Neural cell (in vitro differentiated cells): Measurements from ENCODE around the gene TTC13. TPM values are rescaled to one million over a fixed set of nuclear protein-coding genes. Genes with fewer than 3 reads are reported as not detected.

Experiments used
- H2AFZ ChIP-seq: fragments of 200-600, 300-800 bp; sonication (generic), shearing (Covaris generic); 2 replicates; pipeline ENCODE4 v1.6.0; 2014; ENCODE audit warnings: low read depth, mild to moderate bottlenecking, antibody characterized with exemption, low read length, moderate library complexity
- H3F3A ChIP-seq: fragments of 200-600 bp; shearing (Covaris generic); 2 replicates; pipeline ENCODE4 v1.6.1; 2016; ENCODE audit warnings: mild to moderate bottlenecking, moderate library complexity, mixed read lengths, antibody characterized with exemption, low read length; ENCODE audit not compliant: insufficient read depth, poor library complexity, severe bottlenecking
- H3K27ac ChIP-seq: fragments of 200-600, 300-800 bp; sonication (generic), shearing (Covaris generic); 2 replicates; pipeline ENCODE4 v1.5.1; 2014; ENCODE audit warnings: mild to moderate bottlenecking, low read length, moderate library complexity
- H3K27me3 ChIP-seq: fragments of 300-800, 200-600 bp; sonication (generic), shearing (Covaris generic); 2 replicates; pipeline ENCODE4 v1.6.0; 2014; ENCODE audit warnings: mild to moderate bottlenecking, low read depth, low read length, moderate library complexity; ENCODE audit not compliant: insufficient read depth
- H3K36me3 ChIP-seq: fragments of 300-800, 200-600 bp; sonication (generic), shearing (Covaris generic); 2 replicates; pipeline ENCODE4 v1.5.1; 2014; ENCODE audit warnings: mild to moderate bottlenecking, antibody characterized with exemption, low read length, moderate library complexity; ENCODE audit not compliant: insufficient read depth
- H3K4me2 ChIP-seq: fragments of 300-800, 200-600 bp; sonication (generic), shearing (Covaris generic); 2 replicates; pipeline ENCODE4 v1.6.0; 2014; ENCODE audit warnings: mild to moderate bottlenecking, low read length
- H3K4me3 ChIP-seq: fragments of 300-800, 200-600 bp; sonication (generic), shearing (Covaris generic); 2 replicates; pipeline ENCODE4 v1.5.1; 2014; ENCODE audit warnings: mild to moderate bottlenecking, low read length, moderate library complexity
- H3K79me2 ChIP-seq: fragments of 200-600 bp; shearing (Covaris generic); replicated peaks from 2 replicates; pipeline ENCODE4 v1.6.0; 2014; ENCODE audit warnings: mild to moderate bottlenecking, low read length, moderate library complexity; ENCODE audit not compliant: insufficient read depth
- H3K9ac ChIP-seq: fragments of 300-800, 200-600 bp; sonication (generic), shearing (Covaris generic); 2 replicates; pipeline ENCODE4 v1.6.1; 2016; ENCODE audit warnings: mild to moderate bottlenecking, low read length, mixed read lengths
- H3K9me2 ChIP-seq: fragments of 200-600 bp; shearing (Covaris generic); 2 replicates; pipeline ENCODE4 v1.6.1; 2016; ENCODE audit warnings: mild to moderate bottlenecking, low read length, mixed read lengths; ENCODE audit not compliant: insufficient read depth
- H3K9me3 ChIP-seq: fragments of 200-600, 300-800 bp; sonication (generic), shearing (Covaris generic); 2 replicates; pipeline ENCODE4 v1.6.1; 2016; ENCODE audit warnings: mild to moderate bottlenecking, mixed run types, low read length, moderate library complexity, mixed read lengths
- H4K20me1 ChIP-seq: fragments of 200-600 bp; shearing (Covaris generic); 2 replicates; pipeline ENCODE4 v1.6.1; 2016; ENCODE audit warnings: mild to moderate bottlenecking, mixed run types; ENCODE audit not compliant: insufficient read depth
- EP300 ChIP-seq: fragments of 450-650 bp; conservative IDR thresholded peaks from 2 replicates; pipeline ENCODE4 v1.6.1; 2014; ENCODE audit warnings: antibody characterized with exemption, mild to moderate bottlenecking, moderate library complexity; ENCODE audit not compliant: poor library complexity, severe bottlenecking
- EZH2 ChIP-seq: fragments of 200-600, 300-800 bp; shearing (Covaris generic), sonication (generic); IDR thresholded peaks from 2 replicates; pipeline ENCODE4 v1.6.1; 2014; ENCODE audit warnings: antibody characterized with exemption, low read length, borderline replicate concordance, mild to moderate bottlenecking; ENCODE audit not compliant: insufficient read depth, poor library complexity, severe bottlenecking
- MXI1 ChIP-seq: fragments of 450-650 bp; conservative IDR thresholded peaks from 2 replicates; pipeline ENCODE4 v1.6.1; 2014; ENCODE audit warnings: antibody characterized with exemption, mild to moderate bottlenecking; ENCODE audit not compliant: poor library complexity, severe bottlenecking
- POLR2AphosphoS5 ChIP-seq: IDR thresholded peaks from 2 replicates; pipeline ENCODE4 v1.6.1; 2012
- RAD21 ChIP-seq: fragments of 450-650 bp; conservative IDR thresholded peaks from 2 replicates; pipeline ENCODE4 v1.6.1; 2014; ENCODE audit warnings: antibody characterized with exemption, mild to moderate bottlenecking, moderate library complexity
- SMC3 ChIP-seq: fragments of 450-650 bp; conservative IDR thresholded peaks from 2 replicates; pipeline ENCODE4 v1.6.1; 2014; ENCODE audit warnings: antibody characterized with exemption, mild to moderate bottlenecking, moderate library complexity; ENCODE audit not compliant: poor library complexity
- TAF1 ChIP-seq: IDR thresholded peaks from 2 replicates; pipeline ENCODE4 v1.6.1; 2012; ENCODE audit warnings: low read depth
- polyA plus RNA-seq: library from polyadenylated mRNA; depleted of rRNA; stranded (reverse); fragments of >200 nt; gene quantifications from 2 replicates; pipeline ENCODE4 v1.2.3, GENCODE V29; 2014
- TF ChIP-seq, protein P1 (sequence below): IDR thresholded peaks from 2 replicates; pipeline ENCODE4 v1.6.1; 2012; ENCODE audit warnings: borderline replicate concordance
- TF ChIP-seq, protein P2 (sequence below): fragments of 450-650 bp; IDR thresholded peaks from 2 replicates; pipeline ENCODE4 v1.5.1; 2014; ENCODE audit warnings: antibody characterized with exemption, mild to moderate bottlenecking, moderate library complexity; ENCODE audit not compliant: poor library complexity, severe bottlenecking

TTC13 gene
- polyA plus RNA-seq, 1 donor from 2014 or later, result 33.8 TPM

GRCh38 chr1:230876660-230877059, 102.0 kb downstream of the TTC13 start:
- Histone ChIP-seq H3K27ac (no peak overlapping the region), H3K4me2 (no peak overlapping the region), H3K79me2 (no peaks in the 10 kb centered on the region)

DNA sequence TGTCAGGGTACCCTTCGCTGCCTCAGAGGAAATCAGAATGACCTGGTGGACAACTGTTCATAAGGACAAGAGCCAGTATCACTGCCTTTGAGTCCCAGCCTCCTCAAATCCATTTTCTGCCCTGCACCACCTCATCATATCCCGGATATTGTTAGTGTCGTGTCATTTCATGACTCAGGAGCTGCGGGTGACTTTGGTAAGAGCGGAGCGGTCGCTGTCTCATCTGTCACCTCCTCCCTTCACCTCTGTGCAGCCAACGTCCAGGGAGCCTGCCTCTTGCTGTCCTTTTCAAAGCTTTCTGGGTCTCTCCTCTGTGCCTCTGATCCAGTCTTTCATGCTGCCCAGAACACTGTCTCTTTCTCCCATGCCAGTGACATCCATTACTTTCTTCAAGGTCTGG, 103.3 kb downstream of the TTC13 start:
- TF ChIP-seq POLR2AphosphoS5, result no peak
- TF ChIP-seq TAF1, result no peak
- TF ChIP-seq, protein P1, sequence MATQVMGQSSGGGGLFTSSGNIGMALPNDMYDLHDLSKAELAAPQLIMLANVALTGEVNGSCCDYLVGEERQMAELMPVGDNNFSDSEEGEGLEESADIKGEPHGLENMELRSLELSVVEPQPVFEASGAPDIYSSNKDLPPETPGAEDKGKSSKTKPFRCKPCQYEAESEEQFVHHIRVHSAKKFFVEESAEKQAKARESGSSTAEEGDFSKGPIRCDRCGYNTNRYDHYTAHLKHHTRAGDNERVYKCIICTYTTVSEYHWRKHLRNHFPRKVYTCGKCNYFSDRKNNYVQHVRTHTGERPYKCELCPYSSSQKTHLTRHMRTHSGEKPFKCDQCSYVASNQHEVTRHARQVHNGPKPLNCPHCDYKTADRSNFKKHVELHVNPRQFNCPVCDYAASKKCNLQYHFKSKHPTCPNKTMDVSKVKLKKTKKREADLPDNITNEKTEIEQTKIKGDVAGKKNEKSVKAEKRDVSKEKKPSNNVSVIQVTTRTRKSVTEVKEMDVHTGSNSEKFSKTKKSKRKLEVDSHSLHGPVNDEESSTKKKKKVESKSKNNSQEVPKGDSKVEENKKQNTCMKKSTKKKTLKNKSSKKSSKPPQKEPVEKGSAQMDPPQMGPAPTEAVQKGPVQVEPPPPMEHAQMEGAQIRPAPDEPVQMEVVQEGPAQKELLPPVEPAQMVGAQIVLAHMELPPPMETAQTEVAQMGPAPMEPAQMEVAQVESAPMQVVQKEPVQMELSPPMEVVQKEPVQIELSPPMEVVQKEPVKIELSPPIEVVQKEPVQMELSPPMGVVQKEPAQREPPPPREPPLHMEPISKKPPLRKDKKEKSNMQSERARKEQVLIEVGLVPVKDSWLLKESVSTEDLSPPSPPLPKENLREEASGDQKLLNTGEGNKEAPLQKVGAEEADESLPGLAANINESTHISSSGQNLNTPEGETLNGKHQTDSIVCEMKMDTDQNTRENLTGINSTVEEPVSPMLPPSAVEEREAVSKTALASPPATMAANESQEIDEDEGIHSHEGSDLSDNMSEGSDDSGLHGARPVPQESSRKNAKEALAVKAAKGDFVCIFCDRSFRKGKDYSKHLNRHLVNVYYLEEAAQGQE, result no peak
- TF ChIP-seq EZH2, result no peak
- TF ChIP-seq, protein P2, sequence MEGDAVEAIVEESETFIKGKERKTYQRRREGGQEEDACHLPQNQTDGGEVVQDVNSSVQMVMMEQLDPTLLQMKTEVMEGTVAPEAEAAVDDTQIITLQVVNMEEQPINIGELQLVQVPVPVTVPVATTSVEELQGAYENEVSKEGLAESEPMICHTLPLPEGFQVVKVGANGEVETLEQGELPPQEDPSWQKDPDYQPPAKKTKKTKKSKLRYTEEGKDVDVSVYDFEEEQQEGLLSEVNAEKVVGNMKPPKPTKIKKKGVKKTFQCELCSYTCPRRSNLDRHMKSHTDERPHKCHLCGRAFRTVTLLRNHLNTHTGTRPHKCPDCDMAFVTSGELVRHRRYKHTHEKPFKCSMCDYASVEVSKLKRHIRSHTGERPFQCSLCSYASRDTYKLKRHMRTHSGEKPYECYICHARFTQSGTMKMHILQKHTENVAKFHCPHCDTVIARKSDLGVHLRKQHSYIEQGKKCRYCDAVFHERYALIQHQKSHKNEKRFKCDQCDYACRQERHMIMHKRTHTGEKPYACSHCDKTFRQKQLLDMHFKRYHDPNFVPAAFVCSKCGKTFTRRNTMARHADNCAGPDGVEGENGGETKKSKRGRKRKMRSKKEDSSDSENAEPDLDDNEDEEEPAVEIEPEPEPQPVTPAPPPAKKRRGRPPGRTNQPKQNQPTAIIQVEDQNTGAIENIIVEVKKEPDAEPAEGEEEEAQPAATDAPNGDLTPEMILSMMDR, result no peak
- TF ChIP-seq EP300, result no peak
- no peak for TF ChIP-seq SMC3
- TF ChIP-seq MXI1, result no peak
- no peak for TF ChIP-seq RAD21

More at GRCh38 chr1:230876660-230877059, 102.0 kb downstream of the TTC13 start:
- Histone ChIP-seq H4K20me1 (no peaks in the 10 kb centered on the region), H3K9ac (no peak overlapping the region), H3K27me3 (no peaks in the 10 kb centered on the region), H3K36me3 (no peaks in the 10 kb centered on the region), H2AFZ (no peak overlapping the region), H3K4me3 (no peak overlapping the region), H3K9me3 (no peaks in the 10 kb centered on the region), H3K9me2 (no peaks in the 10 kb centered on the region), H3F3A (no peaks in the 10 kb centered on the region)
- TF ChIP-seq RAD21 (no peak), SMC3 (no peak), EZH2 (no peak), EP300 (no peak), TAF1 (no peak), MXI1 (no peak), POLR2AphosphoS5 (no peak)
- TF ChIP-seq, protein P2, result no peak
- TF ChIP-seq, protein P1, result no peak

More for the DNA sequence above, 103.3 kb downstream of the TTC13 start:
- H2AFZ ChIP-seq, result no peak overlapping the region
- no peaks in the 10 kb centered on the region for H4K20me1 ChIP-seq
- no peaks in the 10 kb centered on the region for H3K36me3 ChIP-seq
- no peaks in the 10 kb centered on the region for H3K9me3 ChIP-seq
- no peaks in the 10 kb centered on the region for H3F3A ChIP-seq
- H3K9ac ChIP-seq, result no peak overlapping the region
- H3K4me3 ChIP-seq, result no peak overlapping the region
- no peaks in the 10 kb centered on the region for H3K79me2 ChIP-seq
- no peak overlapping the region for H3K27ac ChIP-seq
- no peak overlapping the region for H3K4me2 ChIP-seq
- H3K27me3 ChIP-seq, result no peaks in the 10 kb centered on the region
- no peaks in the 10 kb centered on the region for H3K9me2 ChIP-seq
